ENCODE data around the gene TSC22D1.

DNA sequence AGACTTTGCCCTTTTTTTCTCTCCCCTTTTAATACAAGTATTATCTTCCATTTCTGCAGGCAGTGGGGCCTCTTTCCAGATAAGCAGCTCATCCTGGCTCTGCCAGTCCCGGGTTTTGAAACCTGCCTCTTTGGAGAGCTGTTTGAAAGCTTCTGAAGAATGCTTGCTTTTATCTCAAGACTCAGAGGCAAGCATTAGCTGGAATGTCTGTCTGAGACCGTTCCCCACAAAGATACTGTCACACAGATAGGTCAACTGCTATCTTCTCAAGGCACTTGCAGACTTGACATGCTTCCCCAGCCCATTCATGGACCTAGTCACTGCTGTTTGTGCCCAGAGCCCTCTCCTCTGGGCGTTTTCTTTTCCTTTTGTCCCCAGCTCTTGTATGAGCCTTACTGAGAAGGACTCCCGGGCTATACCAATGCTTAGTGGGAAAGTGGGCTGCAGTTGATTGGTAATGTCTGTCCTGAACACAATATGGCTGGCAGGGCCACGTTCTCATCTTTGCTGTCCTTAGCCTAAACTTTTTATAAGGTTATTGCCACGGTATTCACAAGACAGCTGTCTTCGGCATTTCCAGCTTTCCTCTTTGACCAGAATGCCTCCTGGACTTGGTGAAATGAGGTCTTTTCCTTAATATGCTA is 189.1 kb downstream of the TSC22D1 start:
- TF ChIP-seq, protein P1, sequence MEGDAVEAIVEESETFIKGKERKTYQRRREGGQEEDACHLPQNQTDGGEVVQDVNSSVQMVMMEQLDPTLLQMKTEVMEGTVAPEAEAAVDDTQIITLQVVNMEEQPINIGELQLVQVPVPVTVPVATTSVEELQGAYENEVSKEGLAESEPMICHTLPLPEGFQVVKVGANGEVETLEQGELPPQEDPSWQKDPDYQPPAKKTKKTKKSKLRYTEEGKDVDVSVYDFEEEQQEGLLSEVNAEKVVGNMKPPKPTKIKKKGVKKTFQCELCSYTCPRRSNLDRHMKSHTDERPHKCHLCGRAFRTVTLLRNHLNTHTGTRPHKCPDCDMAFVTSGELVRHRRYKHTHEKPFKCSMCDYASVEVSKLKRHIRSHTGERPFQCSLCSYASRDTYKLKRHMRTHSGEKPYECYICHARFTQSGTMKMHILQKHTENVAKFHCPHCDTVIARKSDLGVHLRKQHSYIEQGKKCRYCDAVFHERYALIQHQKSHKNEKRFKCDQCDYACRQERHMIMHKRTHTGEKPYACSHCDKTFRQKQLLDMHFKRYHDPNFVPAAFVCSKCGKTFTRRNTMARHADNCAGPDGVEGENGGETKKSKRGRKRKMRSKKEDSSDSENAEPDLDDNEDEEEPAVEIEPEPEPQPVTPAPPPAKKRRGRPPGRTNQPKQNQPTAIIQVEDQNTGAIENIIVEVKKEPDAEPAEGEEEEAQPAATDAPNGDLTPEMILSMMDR (IDR thresholded peaks at IDR 0.05 in 4 of 5, conservative IDR thresholded peaks at IDR 0.05 in 1 of 5): no peak
- TF ChIP-seq POLR2A (IDR thresholded peaks at IDR 0.05): no peak

Data from gastrocnemius medialis (tissue), 4 donors.